OCI-LY3 (cell line): Measurements from ENCODE around the gene ERBB2.

Source experiments
- CTCF ChIP-seq: fragments of 200-600, 300-600 bp; sonication (generic); IDR thresholded peaks from 2 replicates; pipeline ENCODE4 v1.5.1; 2014; ENCODE audit warnings: antibody characterized with exemption, low read length, low read depth
- EZH2phosphoT487 ChIP-seq: fragments of 200-600 bp; shearing (Covaris generic); IDR thresholded peaks from 2 replicates; pipeline ENCODE4 v1.6.1; 2018; ENCODE audit warnings: antibody characterized with exemption, mixed run types, low read depth

GRCh38 chr17:39757931-39758873 is 58.3 kb downstream of the ERBB2 start:
- TF ChIP-seq CTCF (no peak), EZH2phosphoT487 (no peak)
